HPDE6-E6E7 (cell line): Measurements from ENCODE around the gene TRIO.

ENCODE experiments used
- DNase-seq: peaks from one replicate; pipeline ENCODE4 v3.0.0; 2011; ENCODE audit warnings: missing footprints; ENCODE audit errors: extremely low spot score

TRIO gene

DNA sequence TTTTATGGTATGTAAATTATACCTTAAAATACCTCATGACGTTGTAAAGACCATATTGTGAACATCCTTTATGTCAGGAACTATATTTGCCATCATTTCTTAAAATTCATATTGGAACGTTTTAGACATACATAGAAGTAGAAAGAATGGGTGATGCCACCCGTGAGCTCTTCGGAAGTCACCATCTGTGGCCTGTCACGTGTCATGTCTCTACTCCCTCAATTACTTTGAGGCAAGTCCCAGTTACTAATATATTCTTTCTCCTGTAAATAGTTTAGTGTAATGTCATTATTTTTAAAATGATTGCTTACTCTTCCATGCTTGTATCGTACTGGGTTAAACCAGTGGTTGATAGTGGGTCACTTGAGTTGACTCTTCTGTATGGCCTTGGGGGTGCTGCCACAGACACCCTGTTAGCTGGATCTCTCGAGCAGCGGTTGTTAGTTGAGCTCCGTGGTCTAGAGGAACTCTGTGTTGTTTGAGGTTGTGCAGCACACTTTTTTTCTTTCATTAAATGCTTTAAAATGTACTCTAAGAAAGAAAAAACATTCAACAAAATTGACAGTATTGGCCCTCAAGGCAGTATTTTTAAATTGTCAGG is 66.2 kb downstream of the TRIO start:
- DNase-seq: no peak

DNA sequence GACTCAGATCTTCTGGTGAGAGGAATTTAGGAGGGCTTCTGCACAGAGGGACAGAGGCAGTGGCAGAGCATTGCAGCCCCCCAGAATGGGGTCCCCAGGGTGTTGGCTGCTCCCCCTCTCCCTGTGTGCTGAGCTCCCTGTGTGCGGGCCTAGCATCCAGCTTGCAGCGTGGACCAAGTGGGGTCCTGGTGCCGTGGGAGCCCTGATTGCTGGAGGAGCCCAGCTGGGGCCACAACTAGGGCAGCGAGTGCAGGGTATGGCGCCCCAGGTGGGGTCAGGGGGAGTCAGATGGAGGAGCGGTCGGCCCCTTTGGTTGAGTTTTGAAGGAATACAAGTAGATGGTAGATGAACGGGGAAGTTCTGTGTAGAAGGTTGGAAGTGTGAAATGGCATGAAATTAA is 66.7 kb downstream of the TRIO start:
- DNase-seq: no peak

DNA sequence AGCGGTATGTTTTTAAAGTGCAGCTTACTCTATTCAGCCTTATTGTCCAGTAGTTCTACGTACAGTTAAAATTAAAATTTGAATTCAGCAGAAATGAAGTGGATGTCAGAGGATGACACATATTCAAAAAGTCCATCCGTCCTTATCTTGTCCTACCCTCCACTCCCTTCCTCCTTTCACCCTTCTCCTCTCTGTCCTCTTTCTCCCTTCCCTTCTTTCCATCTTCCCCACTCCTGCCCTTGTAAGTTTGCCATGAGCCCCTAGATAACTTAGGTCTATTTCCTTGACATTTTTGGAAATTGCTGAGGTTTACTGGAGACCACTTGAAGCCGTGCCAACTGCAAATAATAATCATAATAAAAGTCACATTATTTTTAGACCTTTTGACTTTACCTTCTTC is 67.6 kb downstream of the TRIO start:
- DNase-seq: no peak

DNA sequence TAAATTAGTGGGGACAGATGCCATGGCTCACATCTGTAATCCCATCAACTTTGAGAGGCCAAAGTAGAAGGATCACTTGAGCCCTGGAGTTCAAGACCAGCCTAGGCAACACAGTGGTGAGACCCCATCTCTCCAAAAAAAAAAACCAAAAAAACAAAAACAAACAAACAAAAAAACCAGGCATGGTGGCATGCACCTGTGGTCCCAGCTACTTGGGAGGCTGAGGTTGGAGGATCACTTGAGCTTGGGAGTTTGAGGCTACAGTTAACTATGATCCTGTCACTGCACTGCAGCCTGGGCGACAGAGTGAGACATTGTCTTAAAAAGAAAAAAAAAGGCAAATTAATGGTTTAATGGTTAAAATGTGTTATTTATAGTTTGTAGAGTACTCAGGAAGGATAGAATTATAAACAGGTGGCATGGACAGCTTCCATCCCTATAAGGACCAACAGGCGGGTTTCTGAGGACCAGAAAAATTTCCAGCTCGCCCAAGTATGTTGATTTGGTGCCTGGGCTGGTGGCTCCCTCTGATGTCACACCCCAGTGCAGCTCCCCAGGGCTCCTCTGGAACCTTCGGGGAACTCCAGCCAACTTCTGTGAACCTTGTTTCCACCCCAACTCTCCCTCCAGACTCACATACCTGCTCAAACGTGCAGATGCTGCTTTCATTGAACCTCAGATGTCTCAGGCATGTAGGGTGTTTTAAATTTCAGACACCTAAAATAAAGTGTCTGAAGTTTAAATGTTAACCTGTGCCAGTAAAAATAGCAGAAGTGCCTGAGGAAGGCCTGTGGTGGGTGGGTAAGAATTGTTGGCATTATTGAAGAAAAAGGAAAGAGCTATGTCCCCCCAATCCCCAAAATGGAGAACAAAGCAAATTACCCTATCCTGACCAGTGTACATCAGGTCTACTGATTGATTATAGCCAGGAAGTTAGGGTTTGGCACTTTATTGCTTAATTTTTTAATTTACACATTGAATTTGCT is 69.0 kb downstream of the TRIO start:
- no peak for DNase-seq

DNA sequence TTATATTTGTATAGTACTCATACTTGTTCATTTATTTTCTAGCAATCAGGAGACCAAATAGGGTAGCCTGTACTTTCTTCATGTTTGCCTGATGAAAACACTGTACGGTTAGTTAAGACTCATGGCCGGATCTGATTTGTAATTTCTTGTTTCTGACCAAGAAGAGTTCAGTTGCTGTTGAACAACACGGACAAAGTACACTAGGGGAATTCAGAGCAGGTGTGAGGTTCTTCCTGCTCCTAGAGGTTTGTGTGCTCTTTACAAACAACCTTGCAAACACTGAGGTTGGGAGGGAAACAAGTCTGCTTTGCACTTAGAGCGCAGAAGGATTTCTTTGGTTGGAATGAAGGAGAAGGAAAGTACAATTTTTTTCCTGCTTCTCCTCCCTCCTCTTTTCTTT is 69.7 kb downstream of the TRIO start:
- no peak for DNase-seq

DNA sequence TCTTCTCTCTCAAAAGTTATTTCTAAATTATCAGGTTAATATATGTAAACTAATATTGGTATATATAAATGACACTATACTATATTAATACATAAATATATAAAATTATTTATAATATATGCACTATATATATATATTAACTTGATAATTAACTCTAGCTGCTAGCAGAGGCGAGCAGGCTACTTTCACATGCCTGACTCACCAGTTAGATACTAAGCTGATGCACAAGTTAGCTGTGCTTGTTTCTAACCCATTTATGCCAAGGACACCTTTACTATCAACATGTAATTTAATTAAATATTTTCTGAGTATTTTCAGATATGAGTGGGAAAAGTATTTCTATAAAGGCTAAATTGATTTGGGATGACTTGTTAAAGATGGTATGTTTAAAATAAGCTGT is 70.1 kb downstream of the TRIO start:
- DNase-seq: no peak

DNA sequence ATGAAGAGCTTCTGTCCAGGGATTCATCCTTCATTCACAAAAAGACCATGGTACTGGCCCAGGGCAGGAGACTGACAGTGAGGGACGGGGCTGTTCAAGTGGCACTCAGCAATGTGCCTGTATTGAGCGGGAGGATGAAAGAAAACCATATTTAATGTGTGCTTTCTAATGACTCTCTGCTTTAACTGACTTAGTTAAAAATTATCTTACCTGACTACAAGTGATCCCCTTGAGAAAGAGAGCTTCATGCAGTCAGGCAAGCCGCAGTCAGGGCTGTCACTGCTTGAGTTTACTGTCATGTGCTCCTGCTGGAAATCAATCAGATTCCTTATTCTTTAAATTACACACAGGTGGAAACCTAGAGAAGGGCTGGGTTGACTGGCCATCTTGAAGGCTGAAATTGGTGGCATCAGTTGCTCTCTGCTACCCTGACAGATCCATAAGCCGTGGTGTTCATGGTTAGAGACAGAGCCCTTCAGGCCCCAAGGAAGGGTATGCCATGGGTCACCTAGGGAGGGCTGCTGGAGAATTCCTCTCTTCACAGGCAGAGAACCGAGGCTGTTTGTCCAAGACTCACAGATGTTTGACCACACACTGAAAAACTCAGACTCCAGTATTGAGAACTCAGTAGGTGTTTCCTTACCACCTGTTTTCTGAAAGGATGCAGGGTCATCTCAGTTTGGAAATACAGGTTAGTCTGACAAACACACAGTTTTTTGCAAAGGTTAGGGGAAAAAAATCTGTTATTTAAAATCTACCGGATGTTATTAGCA is 70.9 kb downstream of the TRIO start:
- DNase-seq: no peak

DNA sequence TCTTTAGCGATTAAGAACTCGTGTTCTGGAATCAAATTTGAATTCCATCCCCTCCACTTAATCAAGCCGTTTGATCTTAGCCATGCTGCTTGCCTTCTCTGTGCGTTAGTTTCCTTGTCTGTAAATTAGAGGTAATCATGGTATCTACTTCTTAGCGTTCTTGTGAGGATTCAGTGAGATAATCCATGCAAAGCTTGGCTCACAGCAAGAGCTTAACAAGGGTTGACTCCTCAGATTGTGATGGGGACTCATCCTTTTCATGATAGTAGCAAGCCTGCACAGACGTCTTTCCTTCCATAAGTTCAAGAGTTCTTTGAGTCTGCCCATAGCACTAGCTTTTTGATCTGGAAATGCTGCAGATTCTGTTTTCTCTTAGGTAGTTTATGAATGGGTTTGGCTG is 72.8 kb downstream of the TRIO start:
- no peak for DNase-seq

DNA sequence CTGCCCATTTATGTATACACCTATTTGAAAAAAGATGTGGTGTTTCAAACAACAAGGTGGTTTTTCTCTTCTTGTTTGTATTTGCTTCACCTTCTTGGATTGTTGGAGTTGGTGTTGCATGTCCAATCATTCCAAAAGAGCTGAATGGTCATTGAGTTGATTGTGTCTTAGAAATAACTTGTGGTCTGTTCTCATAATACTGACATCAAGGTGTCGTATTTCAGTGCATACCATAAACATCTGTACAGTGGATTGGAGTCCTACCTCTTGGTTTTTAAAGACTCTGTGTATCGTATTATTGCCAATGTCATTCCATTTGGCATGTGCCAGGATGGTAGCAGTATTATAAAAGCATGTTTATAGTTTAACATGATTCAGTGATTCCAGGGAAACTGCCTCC is 73.2 kb downstream of the TRIO start:
- DNase-seq: no peak

DNA sequence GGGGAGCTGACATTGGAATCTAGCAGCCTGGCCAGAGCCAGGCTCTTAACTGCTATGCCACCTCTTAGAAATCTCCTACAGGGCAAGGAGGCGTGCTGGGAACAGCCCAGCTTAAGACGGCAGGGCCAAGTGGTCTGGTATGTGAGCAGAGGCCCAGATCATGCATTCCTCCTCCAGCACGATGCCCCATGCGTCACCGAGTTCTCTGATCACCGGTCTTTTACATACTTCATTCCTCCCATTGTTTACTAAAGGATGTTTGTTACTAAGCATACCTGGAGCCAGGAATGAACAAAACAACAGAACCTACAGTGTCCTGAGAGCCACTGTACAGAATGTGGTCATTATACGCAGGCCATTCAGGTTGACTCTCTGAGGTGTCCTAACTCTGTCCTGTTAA is 73.8 kb downstream of the TRIO start:
- no peak for DNase-seq

DNA sequence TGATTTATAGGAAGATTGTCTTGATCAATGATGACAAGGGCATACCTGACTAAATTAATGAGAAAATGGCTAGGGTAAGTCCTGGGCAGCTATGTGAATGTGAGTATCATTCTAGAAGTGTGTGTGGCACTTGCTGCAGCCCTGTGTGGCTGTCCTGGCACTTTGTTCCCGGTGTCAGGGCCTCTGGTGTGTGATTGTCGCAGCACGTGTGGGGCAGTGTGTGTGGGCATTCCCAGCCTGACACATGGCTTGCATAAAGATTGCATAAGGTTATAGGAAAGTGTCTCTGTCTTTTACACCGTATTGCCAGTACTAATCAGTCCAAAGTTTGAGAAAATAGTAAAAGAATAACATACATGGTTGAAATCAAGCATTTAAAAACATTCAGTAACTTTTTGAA is 74.4 kb downstream of the TRIO start:
- no peak for DNase-seq

DNA sequence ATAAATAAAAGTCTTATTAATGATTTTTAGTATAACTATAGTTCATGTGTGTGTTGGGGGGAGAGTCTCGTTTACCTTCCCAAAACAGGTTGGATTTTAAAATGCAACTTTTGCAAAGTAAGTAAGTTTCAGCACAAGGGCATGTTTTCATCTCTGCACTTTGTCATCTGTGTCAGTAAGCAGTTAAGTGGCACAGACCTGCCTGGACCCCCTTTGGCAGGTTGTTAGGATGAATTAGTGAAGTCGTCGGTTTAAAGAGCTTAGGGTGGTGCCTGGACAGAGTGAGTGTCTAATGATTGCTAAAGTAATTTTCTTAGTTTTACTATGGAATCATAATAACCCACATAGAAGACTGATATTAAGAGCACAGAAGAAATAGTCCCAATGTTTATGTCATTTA is 74.9 kb downstream of the TRIO start:
- no peak for DNase-seq

DNA sequence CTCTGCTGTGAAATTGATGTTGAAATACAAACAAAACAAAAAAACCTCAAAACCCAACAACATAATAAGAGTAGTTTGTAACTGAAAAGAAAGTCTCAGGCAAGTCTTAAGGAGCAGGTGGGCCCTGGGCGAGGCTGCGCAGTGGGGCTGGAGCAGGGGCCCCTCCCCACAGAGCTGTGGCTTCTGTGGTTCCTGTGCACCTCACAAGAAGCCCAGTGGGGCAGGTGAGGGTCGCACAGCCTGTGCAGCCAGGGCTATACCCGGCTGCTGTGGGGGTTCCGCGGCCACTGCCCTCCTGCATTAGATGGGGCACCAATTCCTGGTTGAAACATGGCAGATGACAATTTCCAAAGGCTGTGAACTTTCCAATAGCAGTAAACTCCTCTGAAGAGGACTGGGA is 75.3 kb downstream of the TRIO start:
- DNase-seq: no peak

DNA sequence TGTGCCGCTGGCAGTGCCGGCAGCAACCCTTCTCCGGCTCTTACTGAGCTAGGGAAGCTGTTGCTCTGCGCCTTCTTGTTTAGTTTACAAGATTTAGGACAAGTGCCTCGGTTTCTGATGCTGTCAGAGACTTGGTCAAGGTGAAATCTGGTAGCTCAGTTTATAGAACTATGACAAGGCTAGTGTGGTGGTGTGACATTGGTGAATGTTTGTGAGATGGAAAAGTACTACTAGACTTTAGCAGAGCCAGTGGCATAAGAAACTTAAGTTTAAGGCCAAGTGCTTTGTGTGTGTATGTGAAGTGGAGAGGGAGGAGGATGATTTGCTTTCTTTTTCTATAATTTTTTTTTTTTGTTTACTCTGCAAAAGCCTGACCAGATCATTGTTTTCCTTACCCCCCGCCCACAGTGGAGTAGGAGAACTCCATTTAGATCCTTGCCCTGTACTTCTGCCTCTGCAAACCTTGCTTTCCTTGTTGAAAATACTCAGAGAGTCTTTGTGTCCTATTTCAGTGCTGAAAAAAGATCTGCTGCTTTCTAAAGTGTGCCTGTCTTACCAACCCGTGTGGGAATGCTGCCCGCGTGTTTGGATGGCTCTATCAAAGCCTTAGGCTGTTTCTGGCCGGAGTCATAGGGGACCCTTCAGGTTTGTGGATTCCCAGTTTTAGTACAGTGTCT is 75.9 kb downstream of the TRIO start:
- DNase-seq: no peak

DNA sequence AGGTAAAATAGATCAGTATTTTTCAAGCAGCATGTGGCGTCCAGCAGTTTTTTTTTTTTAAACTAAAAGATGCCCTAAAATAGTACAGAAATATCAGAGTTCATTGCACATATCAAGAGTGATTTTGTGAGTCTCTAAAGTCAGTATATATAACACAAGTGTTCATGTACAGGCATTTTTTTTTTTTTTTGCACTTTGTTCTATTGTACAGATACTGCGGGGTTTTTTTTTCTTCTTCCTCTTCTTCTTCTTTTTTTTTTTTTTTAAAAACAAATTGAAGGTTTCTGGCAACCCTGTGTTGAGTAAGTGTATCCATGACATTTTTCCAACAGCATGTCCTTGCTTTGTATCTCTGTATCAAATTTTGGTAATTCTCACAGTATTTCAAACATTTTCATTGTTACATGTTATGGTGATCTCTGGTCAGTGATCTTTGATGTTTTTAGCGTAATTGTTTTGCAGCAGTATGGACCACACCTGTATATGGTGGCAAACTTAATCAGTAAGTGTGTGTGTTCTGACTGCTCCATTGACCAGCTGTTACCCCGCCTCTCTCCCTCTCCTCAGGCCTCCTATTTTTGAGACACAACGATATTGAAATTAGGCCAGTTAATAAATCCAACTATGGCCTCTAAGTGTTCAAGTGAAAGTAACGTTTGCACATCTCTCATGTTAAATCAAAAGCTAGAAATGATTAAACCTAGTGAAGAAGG is 76.8 kb downstream of the TRIO start:
- DNase-seq: no peak

DNA sequence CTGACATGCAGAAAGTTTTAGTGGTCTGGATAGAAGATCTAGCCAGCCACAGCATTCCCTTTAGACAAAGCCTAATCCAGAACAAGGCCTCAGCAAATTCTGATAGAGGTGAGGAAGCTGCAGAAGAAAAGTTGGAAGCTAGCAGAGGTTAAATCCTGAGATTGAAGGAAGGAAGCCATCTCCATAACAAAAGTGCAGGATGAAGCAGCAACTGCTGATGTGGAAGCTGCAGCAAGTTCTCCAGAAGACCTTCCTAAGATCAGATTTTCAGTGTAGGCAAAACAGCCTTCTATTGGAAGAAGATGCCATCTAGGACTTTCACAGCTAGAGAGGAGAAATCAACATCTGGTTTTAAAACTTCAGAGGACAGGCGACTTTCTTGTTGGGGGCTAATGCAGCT is 77.5 kb downstream of the TRIO start:
- no peak for DNase-seq

DNA sequence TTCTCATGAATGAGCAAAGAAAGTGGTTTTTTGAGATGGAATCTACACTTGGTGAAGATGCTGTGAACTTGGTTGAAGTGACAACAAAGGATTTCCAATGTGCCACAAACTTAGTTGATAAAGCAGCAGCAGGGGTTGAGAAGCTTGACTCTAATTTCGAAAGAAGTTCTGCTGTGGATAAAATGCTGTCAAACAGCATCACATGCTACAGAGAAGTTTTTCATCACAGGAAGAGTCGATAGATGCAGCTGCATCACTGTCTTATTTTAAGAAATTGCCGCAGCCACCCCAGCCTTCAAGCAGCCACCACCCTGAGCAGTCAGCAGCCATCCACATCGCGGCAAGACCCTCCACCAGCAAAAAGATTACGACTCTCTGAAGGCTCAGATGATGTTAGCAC is 78.6 kb downstream of the TRIO start:
- DNase-seq: no peak

DNA sequence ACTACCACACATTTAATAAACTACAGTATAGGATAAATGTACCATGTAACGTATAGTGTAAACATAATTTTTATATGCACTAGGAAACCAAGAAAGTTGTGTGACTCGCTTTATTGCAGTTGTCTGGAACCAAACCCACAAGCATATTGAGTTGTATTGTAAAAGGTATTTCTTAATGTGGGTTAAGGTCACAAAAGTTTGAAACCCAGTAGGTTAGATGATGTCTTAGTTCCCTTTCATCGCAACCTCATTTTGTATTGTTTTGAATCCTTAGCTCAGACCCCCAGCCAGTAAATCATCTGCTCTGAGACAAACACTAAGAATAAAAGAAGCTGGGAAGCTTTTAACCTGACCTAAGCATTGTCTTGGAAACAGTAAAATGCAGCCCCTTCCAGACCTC is 79.1 kb downstream of the TRIO start:
- DNase-seq: no peak

DNA sequence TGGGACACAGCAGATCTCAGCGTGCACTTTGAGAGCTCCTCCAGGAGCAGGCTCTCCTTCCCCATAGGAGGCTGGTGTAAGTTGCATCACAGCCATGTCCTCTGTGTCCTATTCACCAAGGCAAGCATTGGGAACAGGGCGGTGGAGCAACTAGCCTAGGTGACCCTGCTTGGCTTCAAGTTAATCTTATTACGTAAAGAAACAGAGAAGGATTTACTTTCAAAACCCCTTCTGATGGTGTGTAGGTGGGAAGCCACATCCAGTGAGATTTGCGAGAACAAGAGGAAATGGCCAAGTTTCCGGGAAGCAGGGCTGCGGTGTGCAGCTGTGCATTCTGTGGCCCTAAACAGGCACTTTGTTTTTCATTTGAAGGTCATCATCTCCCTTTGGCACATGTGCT is 80.2 kb downstream of the TRIO start:
- no peak for DNase-seq

DNA sequence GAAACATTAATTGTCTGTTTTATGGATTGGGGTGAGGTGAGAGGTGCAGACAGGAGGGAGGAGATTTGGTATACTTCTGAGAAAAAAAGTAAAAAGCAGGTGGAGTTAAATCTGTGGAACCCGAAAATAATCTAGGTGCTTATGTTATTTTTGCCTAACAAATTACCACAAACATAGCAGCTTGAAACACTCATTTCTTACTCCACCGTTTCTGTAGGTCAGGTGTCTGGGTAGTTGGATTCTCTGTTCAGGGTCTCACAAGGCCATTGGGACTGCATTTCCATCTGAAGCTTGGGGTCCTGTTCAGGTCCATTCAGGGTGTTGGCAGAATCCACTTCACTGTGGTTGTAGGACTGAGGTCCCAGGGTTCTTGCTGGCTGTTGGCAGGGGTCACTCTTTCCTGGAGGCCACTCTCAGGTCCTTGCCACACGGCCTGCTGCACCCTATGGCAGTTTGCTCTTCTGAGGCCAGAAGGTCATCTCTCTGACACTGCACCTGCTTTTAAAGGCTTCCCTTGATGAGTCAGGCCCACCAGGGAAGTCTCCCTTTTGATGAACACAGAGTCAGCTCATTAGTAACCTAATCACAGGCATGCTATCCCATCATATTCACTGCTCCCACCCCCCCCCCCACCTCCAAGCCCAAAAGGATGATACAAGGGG is 82.2 kb downstream of the TRIO start:
- DNase-seq: no peak

DNA sequence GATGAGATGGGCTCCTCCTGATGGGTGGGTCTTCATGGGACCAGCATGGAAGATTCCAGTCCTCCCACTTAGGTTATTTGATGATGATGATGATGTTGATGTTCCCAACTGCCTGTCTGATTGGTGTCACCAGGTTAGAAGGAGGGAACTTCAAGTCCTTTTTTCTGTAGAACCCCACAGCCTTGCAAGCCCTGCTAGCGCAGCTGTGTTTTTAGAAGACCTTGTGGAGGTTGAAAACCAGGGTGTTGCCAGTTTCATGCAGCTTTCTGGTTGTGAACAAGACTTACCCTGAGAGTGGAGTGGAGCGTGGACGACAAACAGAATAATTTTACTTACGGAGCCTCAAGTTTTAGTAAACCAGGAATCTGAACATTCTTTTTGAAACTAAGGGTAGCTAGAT is 83.0 kb downstream of the TRIO start:
- DNase-seq: no peak
